GM19328 (cell line): ENCODE data around the gene YKT6.
A peak's percentile ranks its signal among the peaks of the same experiment; 100 is the strongest.

Experiments
- ATAC-seq: cut with Tn5 transposase; IDR thresholded peaks from one replicate; pipeline ENCODE4 v1.9.1; 2021; ENCODE audit warnings: mild to moderate bottlenecking, moderate library complexity; ENCODE audit not compliant: unreplicated experiment

YKT6 gene

DNA sequence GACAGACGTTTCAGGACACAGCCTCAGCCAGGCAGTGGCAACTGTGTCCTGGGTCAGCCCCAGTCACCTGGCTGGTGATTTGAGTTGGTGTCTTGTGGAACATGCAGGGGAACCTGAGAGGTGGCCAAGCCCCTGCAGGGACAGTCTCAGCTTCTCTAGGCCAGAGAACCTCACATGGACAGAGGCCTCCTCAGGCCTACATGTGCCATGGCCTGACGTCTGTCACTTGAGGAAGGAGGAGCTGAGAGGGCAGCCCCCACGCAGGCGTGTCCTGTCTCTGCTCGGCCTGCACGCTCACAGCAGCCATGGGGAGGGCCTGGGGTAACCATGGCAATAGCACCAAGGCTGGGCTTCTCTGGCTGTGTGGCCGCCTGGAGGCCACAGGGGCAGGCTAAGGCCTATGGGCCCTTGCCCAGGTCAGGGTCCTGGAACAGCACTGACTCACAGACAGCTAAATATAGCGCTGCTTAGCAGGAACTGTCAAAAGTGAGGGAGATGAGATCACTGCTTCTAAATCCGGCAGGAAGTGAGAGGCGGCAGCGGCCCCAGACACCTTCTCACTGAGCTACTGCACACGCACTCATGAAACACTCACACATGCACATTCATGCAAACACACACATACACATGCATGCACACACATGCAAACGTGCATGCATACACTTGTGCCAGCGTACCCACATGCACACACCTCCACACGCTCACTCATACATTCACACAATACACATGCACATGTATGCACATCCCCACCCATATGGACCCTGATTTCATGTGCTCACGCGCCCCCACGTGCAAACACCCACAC is 57.0 kb downstream of the YKT6 start:
- peak; percentile 90 for ATAC-seq

DNA sequence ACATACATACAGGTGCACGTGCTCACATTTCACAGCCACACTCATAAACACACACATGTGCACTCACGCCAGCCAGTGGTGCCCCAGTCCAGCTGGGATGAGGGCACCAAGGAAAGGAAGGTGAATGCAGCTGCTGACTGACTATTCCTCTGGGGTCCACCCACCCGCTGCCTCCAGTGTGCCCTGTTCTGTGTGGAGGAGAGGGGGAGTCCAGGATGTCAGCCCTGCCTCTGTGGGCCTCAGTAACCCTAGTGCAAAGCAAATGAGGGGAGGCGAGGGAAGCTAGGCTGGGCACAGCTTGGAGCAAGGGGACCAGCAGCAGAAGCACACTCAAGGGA is 57.6 kb downstream of the YKT6 start:
- no peak for ATAC-seq

DNA sequence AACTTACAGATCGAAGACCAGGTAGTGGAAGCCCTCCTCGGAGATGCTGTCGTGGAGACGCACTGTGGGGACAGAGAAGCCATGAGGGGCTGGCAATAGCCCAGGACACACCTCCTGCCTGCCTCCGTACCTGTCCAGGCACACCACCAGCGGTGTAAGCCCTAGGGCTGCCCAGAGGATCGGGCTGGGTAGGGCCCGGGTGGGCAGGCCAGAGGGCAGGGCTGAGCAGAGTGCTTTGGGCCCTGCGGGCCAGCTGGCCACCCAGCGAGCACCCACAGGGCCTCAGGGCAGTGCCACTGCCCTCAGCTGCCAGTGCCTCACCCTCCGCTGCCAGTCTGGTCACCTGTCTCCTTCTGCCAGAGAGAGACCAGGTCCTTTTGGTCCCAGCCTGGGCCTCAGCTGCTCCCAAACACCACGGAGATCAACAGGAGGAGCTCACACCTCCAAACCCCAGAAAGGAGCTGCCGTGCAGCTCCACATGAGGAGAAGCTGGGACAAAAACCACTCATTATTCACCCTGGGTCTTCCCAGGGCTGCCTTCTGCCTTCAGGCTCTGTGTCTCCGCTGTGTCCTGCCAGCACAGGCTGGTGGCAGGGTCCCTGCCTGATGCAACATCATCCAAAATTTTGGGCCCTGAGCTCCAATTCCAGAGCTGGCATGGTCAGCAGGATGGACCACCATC is 58.2 kb downstream of the YKT6 start:
- no peak for ATAC-seq

DNA sequence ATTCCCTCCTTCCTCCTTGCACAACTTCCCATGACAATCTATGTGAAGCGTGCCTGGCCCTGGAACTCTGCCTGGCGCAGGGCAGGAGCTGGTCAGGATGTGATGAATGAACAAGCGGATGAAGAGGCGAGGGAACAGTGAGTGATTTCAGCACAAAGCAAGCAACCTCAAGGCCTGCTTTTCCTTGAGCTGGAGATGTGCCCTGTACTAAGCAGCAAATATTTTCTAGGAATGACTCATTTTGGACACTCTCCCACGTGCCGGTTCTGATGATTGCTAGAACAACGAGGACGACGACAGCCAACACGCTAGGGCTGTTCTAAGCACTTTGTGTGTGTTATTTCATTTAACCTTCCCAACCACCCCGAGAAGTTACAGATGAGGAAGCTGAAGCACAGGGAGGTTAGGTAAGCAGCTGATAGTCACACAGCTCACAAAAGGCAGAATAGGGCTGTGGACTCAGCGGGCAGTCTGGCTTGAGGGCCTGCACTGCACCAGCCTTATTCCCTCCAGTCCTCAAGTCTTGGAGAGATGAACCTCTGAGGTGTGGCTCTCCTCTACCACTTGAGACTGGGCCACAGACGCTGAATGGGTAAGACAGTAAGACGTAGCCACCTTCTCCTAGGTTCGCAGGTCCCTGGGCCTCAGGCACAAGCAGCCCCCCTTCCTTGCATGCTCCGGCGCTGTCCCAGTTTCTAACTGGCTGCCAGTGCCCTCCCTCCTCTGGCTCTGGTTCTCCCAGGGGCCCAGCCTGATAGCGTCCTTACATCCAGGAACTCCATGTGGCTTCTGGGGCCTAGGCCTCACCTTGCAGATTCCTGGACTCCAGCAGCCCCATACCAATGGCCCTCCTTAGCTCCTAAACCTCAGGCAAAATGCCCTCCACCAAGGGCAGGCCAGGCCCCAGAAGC is 59.0 kb downstream of the YKT6 start:
- ATAC-seq, result no peak

DNA sequence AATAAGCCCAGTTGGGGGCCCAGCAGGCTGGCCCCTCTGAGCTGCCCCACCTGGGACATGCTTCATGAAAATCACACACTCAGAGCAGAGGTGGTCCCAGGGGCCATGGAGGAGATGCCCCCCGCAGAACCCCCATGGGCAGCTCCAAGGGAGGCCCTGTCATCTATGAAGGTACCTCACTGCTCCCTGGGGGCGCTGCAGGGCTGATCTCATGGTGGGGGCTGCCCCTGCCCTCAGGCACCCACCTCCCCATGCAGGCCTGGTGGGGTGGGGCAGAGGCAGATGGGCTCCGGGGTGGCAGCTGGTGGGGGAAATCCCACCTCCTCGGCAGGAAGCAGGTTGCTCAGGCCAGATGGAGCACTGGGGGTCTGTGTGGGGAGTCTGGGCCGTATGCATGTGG is 60.5 kb downstream of the YKT6 start:
- no peak for ATAC-seq

DNA sequence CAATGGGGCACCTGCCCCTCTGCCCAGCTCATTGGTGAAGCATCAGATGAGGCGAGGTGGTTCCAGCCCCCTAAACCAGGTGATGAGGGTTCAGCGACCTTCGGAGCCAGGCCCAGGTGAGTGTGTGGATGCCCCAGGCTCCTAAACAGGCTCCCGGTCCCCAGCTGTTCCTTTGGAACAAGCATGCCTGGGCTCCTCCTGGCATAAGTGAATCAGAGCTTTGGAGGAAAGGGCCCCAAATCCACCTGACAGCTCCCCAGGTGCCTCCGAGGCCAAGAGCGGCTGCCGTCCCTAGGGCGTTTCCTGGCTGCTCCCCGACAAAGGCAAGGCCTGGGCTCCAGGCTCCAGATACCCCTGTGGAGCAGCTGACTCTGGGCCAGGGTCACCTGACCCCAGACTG is 61.3 kb downstream of the YKT6 start:
- no peak for ATAC-seq

DNA sequence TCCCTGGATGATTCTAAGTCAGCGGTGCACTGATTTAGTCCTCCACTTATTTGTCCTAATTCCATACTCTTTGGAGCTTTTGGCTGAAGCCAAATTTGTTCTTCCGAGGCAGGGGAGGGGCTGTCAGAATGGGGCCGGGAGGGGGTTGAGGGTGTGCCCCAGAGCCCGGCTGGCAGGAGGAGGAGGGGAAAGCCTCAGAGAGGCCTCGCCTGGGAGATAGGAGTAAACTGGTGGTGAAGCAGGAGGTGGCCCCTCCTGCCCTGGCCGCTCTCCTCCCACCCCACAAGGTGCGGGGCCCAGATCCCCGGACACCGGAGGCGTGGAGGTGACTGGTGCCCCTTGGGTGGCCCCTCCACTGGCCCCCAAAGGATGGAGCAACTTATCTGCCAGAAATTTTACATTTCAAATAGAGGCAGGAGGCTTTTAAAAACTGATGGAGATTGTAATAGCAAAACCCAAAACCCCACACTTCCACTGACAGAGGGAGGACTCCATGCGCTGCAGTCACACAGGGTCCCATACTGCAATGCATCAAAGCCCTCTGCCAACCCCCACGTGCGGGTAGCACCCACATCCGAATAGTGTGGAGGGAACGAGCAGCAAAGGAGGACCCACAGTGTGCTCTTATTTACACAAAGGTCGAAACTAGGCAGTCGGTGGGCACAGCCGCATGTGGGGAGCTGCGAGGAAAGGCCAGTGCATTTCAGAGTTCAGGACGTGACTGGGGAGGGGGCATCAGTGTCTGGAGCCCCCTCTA is 62.7 kb downstream of the YKT6 start:
- ATAC-seq, result no peak
